HCT116 (cell line): Measurements from ENCODE around the gene SGPP2. TPM values are rescaled to one million over a fixed set of nuclear protein-coding genes. Genes with fewer than 3 reads are reported as not detected.

Source experiments
- ATAC-seq: fragments of 200-7000 bp; cut with Tn5 transposase; 2 replicates; pipeline ENCODE4 v1.9.1; 2020; ENCODE audit warnings: mild to moderate bottlenecking, moderate library complexity
- BruUV-seq: library from RNA; stranded (reverse); fragments of 400-500 nt; replicated peaks from 2 replicates; lab custom pipeline; 2021; lab: Mats Ljungman, UMichigan
- CTCF ChIA-PET: fragments of 300-600 bp; sonication (Branson Sonifier 250); formaldehyde crosslinking; loops from one replicate; lab custom pipeline; 2021; ENCODE audit warnings: antibody characterized with exemption; lab: Charles Lee
- POLR2A ChIA-PET: fragments of 300-600, 350-600 bp; sonication (Branson Sonifier 250); formaldehyde crosslinking; loops from one replicate; lab custom pipeline; 2021; ENCODE audit warnings: antibody characterized with exemption; lab: Charles Lee
- RAD21 ChIA-PET, 2 experiments: fragments of 300-600 bp; sonication (Branson Sonifier 250); formaldehyde crosslinking; loops; one replicate each; lab custom pipeline; 2023; ENCODE audit warnings: low total read pairs in 2 of 2; ENCODE audit not compliant: uncharacterized antibody in 2 of 2, unreplicated experiment in 2 of 2, low non-redundant PET in 1 of 2; lab: Charles Lee
- DNase-seq: peaks from one replicate; pipeline ENCODE4 v3.0.0-alpha.2; 2010; ENCODE audit warnings: low read depth, low spot score
- H2AFZ ChIP-seq: fragments of 200-600 bp; shearing (Covaris generic), sonication (generic); 2 replicates; pipeline ENCODE4 v1.6.1; 2017; ENCODE audit warnings: low read depth, mixed run types, mixed read lengths, antibody characterized with exemption, low read length; ENCODE audit not compliant: poor library complexity, severe bottlenecking
- H3K27ac ChIP-seq: 2 replicates; pipeline ENCODE4 v1.5.1; 2012; ENCODE audit warnings: low read depth, low read length
- H3K27me3 ChIP-seq: fragments of 200-600 bp; sonication (generic); 2 replicates; pipeline ENCODE4 v1.6.1; 2016; ENCODE audit warnings: mixed run types, low read length, mixed read lengths; ENCODE audit not compliant: insufficient read depth
- H3K36me3 ChIP-seq, 2 experiments: fragments of 200-500 bp in 1 of 2; fragments of 200-600 bp in 1 of 2; sonication (Bioruptor generic) in 1 of 2; sonication (generic) in 1 of 2; 2 replicates each; pipeline versions ENCODE4 v1.5.1 to v1.6.1; 2014 to 2016; ENCODE audit warnings: low read length in 2 of 2, inconsistent platforms in 1 of 2, mixed read lengths in 1 of 2, mixed run types in 1 of 2; ENCODE audit not compliant: insufficient read depth in 2 of 2, control insufficient read depth in 1 of 2
- H3K4me1 ChIP-seq, 2 experiments: fragments of 200-600 bp in 1 of 2; sonication (generic) in 1 of 2; 2 replicates each; pipeline versions ENCODE4 v1.5.1 to v1.6.1; 2012 to 2017; ENCODE audit warnings: low read length in 2 of 2, inconsistent platforms in 1 of 2, mild to moderate bottlenecking in 1 of 2, mixed read lengths in 1 of 2, mixed run types in 1 of 2, moderate library complexity in 1 of 2; ENCODE audit not compliant: insufficient read depth in 2 of 2, control insufficient read depth in 1 of 2
- H3K4me2 ChIP-seq: fragments of 200-600 bp; sonication (generic); 2 replicates; pipeline ENCODE4 v1.6.1; 2017; ENCODE audit warnings: mixed run types, low read length, mixed read lengths
- H3K4me3 ChIP-seq, 2 experiments: fragments of 200-600 bp in 1 of 2; sonication (generic) in 1 of 2; replicated peaks in 1 of 2; 2 replicates each; pipeline ENCODE4 v1.5.1; 2011 to 2016; ENCODE audit warnings: low read length in 2 of 2, control low read depth in 1 of 2, low read depth in 1 of 2, mild to moderate bottlenecking in 1 of 2, mixed read lengths in 1 of 2, mixed run types in 1 of 2
- H3K79me2 ChIP-seq: fragments of 200-600 bp; sonication (generic); 2 replicates; pipeline ENCODE4 v1.6.1; 2017; ENCODE audit warnings: mild to moderate bottlenecking, mixed run types, low read length, moderate library complexity, mixed read lengths; ENCODE audit not compliant: insufficient read depth
- H3K9ac ChIP-seq: fragments of 200-600 bp; sonication (generic); 2 replicates; pipeline ENCODE4 v1.6.1; 2016; ENCODE audit warnings: low read length, mixed read lengths
- H3K9me2 ChIP-seq: fragments of 200-600 bp; sonication (generic), shearing (Covaris generic); 2 replicates; pipeline ENCODE4 v1.6.1; 2017; ENCODE audit warnings: mixed run types, mild to moderate bottlenecking, moderate library complexity; ENCODE audit not compliant: insufficient read depth
- H3K9me3 ChIP-seq, 2 experiments: fragments of 200-500 bp in 1 of 2; fragments of 200-600 bp in 1 of 2; sonication (Bioruptor generic) in 1 of 2; sonication (generic) in 1 of 2; 2 replicates each; pipeline ENCODE4 v1.6.1; 2014 to 2017; ENCODE audit warnings: low read length in 2 of 2, mixed read lengths in 2 of 2, inconsistent platforms in 1 of 2, low read depth in 1 of 2, mild to moderate bottlenecking in 1 of 2, mixed run types in 1 of 2, moderate library complexity in 1 of 2; ENCODE audit not compliant: control insufficient read depth in 1 of 2, insufficient read depth in 1 of 2
- H4K20me1 ChIP-seq: fragments of 200-600 bp; sonication (generic), shearing (Covaris generic); 2 replicates; pipeline ENCODE4 v1.6.1; 2017; ENCODE audit warnings: mixed run types, mild to moderate bottlenecking, moderate library complexity; ENCODE audit not compliant: insufficient read depth
- CBX3 ChIP-seq: IDR thresholded peaks from 2 replicates; pipeline ENCODE4 v1.6.1; 2012; ENCODE audit warnings: low read depth
- CEBPB ChIP-seq: IDR thresholded peaks from 2 replicates; pipeline ENCODE4 v1.6.1; 2012; ENCODE audit warnings: low read depth
- EGR1 ChIP-seq: IDR thresholded peaks from 2 replicates; pipeline ENCODE4 v1.6.1; 2012; ENCODE audit warnings: low read depth
- ELF1 ChIP-seq: IDR thresholded peaks from 2 replicates; pipeline ENCODE4 v1.6.1; 2012; ENCODE audit warnings: low read depth, borderline replicate concordance
- EZH2 ChIP-seq: fragments of 200-600 bp; sonication (generic); IDR thresholded peaks from 2 replicates; pipeline ENCODE4 v1.6.1; 2017; ENCODE audit warnings: antibody characterized with exemption, mixed run types
- EZH2phosphoT487 ChIP-seq: fragments of 200-600 bp; IDR thresholded peaks from 2 replicates; pipeline ENCODE4 v1.6.1; 2018; ENCODE audit warnings: antibody characterized with exemption, borderline replicate concordance
- JUND ChIP-seq: IDR thresholded peaks from 2 replicates; pipeline ENCODE4 v1.6.1; 2012
- RAD21 ChIP-seq: IDR thresholded peaks from 2 replicates; pipeline ENCODE4 v1.6.1; 2012; ENCODE audit warnings: low read depth, mild to moderate bottlenecking
- SIN3A ChIP-seq: IDR thresholded peaks from 2 replicates; pipeline ENCODE4 v1.6.1; 2012; ENCODE audit warnings: low read depth
- SRF ChIP-seq: IDR thresholded peaks from 2 replicates; pipeline ENCODE4 v1.6.1; 2012; ENCODE audit warnings: low read depth
- TCF7L2 ChIP-seq: IDR thresholded peaks from 2 replicates; pipeline ENCODE4 v1.7.0; 2011; ENCODE audit warnings: borderline replicate concordance, inconsistent platforms; ENCODE audit not compliant: insufficient read depth, insufficient read length; ENCODE audit errors: extremely low read depth
- YY1 ChIP-seq: IDR thresholded peaks from 2 replicates; pipeline ENCODE4 v1.6.1; 2011; ENCODE audit warnings: low read length, low read depth, moderate library complexity, mild to moderate bottlenecking; ENCODE audit not compliant: insufficient replicate concordance; ENCODE audit errors: extremely low read depth
- ZFX ChIP-seq: fragments of 450-650 bp; IDR thresholded peaks from 2 replicates; pipeline ENCODE4 v1.6.1; 2017
- ZNF274 ChIP-seq: fragments of 200-500 bp; sonication (Bioruptor generic); IDR thresholded peaks from 2 replicates; pipeline ENCODE4 v1.6.1; 2014; ENCODE audit warnings: mild to moderate bottlenecking, low read depth, low read length, inconsistent platforms
- intact Hi-C: fragments of 100-400 bp; cut with micrococcal nuclease; formaldehyde crosslinking; loops from 2 replicates; pipeline ENCODE4 v1.10.0; 2022
- total RNA-seq: library from RNA; stranded (reverse); gene quantifications from one replicate; pipeline ENCODE4 v1.2.1, GENCODE V29; 2021; ENCODE audit not compliant: unreplicated experiment
- TF ChIP-seq, protein P1 (sequence below): IDR thresholded peaks from 2 replicates; pipeline ENCODE4 v1.6.1; 2012
- TF ChIP-seq, protein P2 (sequence below): IDR thresholded peaks from 2 replicates; pipeline ENCODE4 v1.6.1; 2012; ENCODE audit warnings: low read depth
- TF ChIP-seq, protein P3 (sequence below), 3 experiments: fragments of 200-600 bp in 1 of 3; sonication (generic) in 1 of 3; IDR thresholded peaks in 2 of 3; conservative IDR thresholded peaks in 1 of 3; 2 replicates each; pipeline ENCODE4 v1.5.1; 2012 to 2017; ENCODE audit warnings: low read depth in 2 of 3, low read length in 2 of 3, antibody characterized with exemption in 1 of 3, borderline replicate concordance in 1 of 3, control low read depth in 1 of 3, mild to moderate bottlenecking in 1 of 3, mixed read lengths in 1 of 3, mixed run types in 1 of 3, moderate library complexity in 1 of 3; ENCODE audit not compliant: insufficient read depth in 1 of 3

The SGPP2 gene
- total RNA-seq, 1 experiment from 2014 or later = 1.6 TPM

DNA sequence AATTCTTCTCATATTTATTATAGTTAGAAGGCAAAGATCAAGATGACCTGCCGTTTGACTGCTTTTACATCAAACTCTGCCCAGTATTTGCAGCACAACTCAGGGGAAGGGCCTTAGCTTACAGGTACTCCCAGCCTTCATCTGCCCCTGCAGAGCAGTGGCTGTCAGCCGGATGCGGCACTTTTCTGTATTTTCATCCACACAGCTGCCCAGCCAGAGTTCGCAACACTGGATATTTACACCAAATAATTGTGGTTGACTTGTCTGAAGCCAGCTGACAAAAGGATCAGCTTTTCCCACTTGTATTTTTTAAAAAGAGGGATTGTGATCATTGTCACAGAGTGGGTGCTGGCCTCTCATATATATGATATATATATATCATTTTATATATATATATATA lies 136.8 kb downstream of the SGPP2 start:
- H3K4me3 ChIP-seq = no peak overlapping the region
- H2AFZ ChIP-seq = no peak overlapping the region
- H4K20me1 ChIP-seq = no peaks in the 10 kb centered on the region
- H3K4me1 ChIP-seq = no peaks in the 10 kb centered on the region
- no peak overlapping the region for H3K4me2 ChIP-seq
- POLR2A ChIA-PET = no interaction called here
- no peak for ATAC-seq
- CTCF ChIA-PET = interaction anchor here (0.8 to 2.3 kb wide), 10 partner anchors 10 to 537 kb away, joined by 3 to 55 read pairs (median 8); no protein-coding TSS in a partner anchor
- H3K79me2 ChIP-seq = no peaks in the 10 kb centered on the region
- no TSS peak for BruUV-seq
- TF ChIP-seq ZFX = no peak
- no peak for TF ChIP-seq EGR1
- TF ChIP-seq YY1 = no peak
- TF ChIP-seq ZNF274 = no peak
- TF ChIP-seq SIN3A = no peak
- TF ChIP-seq EZH2 = no peak
- no peak for TF ChIP-seq SRF
- TF ChIP-seq, protein P1, sequence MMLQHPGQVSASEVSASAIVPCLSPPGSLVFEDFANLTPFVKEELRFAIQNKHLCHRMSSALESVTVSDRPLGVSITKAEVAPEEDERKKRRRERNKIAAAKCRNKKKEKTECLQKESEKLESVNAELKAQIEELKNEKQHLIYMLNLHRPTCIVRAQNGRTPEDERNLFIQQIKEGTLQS = no peak
- TF ChIP-seq EZH2phosphoT487 = no peak
- no peak for TF ChIP-seq CBX3
- no peak for TF ChIP-seq CEBPB
- TF ChIP-seq TCF7L2 = no peak
- TF ChIP-seq JUND = no peak
- no peak for TF ChIP-seq ELF1
- no peak for TF ChIP-seq RAD21
- TF ChIP-seq, protein P2, sequence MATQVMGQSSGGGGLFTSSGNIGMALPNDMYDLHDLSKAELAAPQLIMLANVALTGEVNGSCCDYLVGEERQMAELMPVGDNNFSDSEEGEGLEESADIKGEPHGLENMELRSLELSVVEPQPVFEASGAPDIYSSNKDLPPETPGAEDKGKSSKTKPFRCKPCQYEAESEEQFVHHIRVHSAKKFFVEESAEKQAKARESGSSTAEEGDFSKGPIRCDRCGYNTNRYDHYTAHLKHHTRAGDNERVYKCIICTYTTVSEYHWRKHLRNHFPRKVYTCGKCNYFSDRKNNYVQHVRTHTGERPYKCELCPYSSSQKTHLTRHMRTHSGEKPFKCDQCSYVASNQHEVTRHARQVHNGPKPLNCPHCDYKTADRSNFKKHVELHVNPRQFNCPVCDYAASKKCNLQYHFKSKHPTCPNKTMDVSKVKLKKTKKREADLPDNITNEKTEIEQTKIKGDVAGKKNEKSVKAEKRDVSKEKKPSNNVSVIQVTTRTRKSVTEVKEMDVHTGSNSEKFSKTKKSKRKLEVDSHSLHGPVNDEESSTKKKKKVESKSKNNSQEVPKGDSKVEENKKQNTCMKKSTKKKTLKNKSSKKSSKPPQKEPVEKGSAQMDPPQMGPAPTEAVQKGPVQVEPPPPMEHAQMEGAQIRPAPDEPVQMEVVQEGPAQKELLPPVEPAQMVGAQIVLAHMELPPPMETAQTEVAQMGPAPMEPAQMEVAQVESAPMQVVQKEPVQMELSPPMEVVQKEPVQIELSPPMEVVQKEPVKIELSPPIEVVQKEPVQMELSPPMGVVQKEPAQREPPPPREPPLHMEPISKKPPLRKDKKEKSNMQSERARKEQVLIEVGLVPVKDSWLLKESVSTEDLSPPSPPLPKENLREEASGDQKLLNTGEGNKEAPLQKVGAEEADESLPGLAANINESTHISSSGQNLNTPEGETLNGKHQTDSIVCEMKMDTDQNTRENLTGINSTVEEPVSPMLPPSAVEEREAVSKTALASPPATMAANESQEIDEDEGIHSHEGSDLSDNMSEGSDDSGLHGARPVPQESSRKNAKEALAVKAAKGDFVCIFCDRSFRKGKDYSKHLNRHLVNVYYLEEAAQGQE = no peak
- TF ChIP-seq, protein P3, sequence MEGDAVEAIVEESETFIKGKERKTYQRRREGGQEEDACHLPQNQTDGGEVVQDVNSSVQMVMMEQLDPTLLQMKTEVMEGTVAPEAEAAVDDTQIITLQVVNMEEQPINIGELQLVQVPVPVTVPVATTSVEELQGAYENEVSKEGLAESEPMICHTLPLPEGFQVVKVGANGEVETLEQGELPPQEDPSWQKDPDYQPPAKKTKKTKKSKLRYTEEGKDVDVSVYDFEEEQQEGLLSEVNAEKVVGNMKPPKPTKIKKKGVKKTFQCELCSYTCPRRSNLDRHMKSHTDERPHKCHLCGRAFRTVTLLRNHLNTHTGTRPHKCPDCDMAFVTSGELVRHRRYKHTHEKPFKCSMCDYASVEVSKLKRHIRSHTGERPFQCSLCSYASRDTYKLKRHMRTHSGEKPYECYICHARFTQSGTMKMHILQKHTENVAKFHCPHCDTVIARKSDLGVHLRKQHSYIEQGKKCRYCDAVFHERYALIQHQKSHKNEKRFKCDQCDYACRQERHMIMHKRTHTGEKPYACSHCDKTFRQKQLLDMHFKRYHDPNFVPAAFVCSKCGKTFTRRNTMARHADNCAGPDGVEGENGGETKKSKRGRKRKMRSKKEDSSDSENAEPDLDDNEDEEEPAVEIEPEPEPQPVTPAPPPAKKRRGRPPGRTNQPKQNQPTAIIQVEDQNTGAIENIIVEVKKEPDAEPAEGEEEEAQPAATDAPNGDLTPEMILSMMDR (IDR thresholded peaks at IDR 0.05 in 2 of 3, conservative IDR thresholded peaks at IDR 0.05 in 1 of 3; ENCODE audit: borderline replicate concordance in 1 of 3, insufficient read depth in 1 of 3, low read depth in 2 of 3, low read length in 2 of 3) = no peak
- TF ChIP-seq, all 23 proteins: peak for 0
- no peaks in the 10 kb centered on the region for H3K27me3 ChIP-seq
- RAD21 ChIA-PET = interaction anchor here (1.8 to 1.9 kb wide), 2 partner anchors 243 kb away, joined by 7 to 13 read pairs; no protein-coding TSS in a partner anchor
- H3K9me2 ChIP-seq = no peaks in the 10 kb centered on the region
- no peak overlapping the region for H3K9ac ChIP-seq
- intact Hi-C loops = loop anchor here (5.0 kb wide), 2 partner anchors 504 to 524 kb away; no protein-coding TSS in a partner anchor
- H3K27ac ChIP-seq = no peak overlapping the region
- no peak for DNase-seq
- no peaks in the 10 kb centered on the region; a peak in 1 of 4 replicates for H3K36me3 ChIP-seq
- no peaks in the 10 kb centered on the region for H3K9me3 ChIP-seq
